ENCODE results near the gene PTTG1IP. TPM values are rescaled to one million over a fixed set of nuclear protein-coding genes. Genes with fewer than 3 reads are reported as not detected.

PTTG1IP gene
- total and polyA plus RNA-seq, 2 of the 4 experiments (the other 2 are of a cell fraction) = 167 to 194 TPM

- H4K5ac ChIP-seq (ENCODE audit: low read depth, low read length) = no peak overlapping the region
- H3K9me3 ChIP-seq (ENCODE audit: control insufficient read depth, insufficient read depth, low read length) = no peaks in the 10 kb centered on the region
- in situ Hi-C loops (cut with MboI; ENCODE audit: low sequenced_read_pairs) = no loop called here
- no peak overlapping the region for H3K18ac ChIP-seq (ENCODE audit: low read depth, low read length)
- CTCF ChIA-PET = no interaction called here
- H2AK5ac ChIP-seq (ENCODE audit: low read depth, low read length) = no peak overlapping the region
- H2AK9ac ChIP-seq (replicated peaks; ENCODE audit: low read depth, low read length, poor library complexity) = peak overlapping the region; percentile 8
- H2BK5ac ChIP-seq (ENCODE audit: low read depth, low read length, poor library complexity, severe bottlenecking) = no peak overlapping the region
- peaks cover 2% of the 10 kb centered on the region; the same call in 1 of the 2 replicates for H3K4me1 ChIP-seq (ENCODE audit: control insufficient read depth, insufficient read depth, low read length)
- peaks cover 22% of the 10 kb centered on the region for H3K36me3 ChIP-seq (ENCODE audit: control insufficient read depth, insufficient read depth, low read length)
- H3K9ac ChIP-seq (ENCODE audit: low read depth, low read length) = no peak overlapping the region
- H3K14ac ChIP-seq (replicated peaks; ENCODE audit: low read depth, low read length) = no peak overlapping the region; the same call in 1 of the 2 replicates
- dilution Hi-C loops (cut with HindIII; ENCODE audit: low sequenced_read_pairs, unreplicated experiment) = no loop called here
- H2AFZ ChIP-seq (replicated peaks; ENCODE audit: low read length, poor library complexity) = peak overlapping the region; percentile 83
- no peak overlapping the region for H3K4ac ChIP-seq (ENCODE audit: low read depth, low read length)
- peak overlapping the region; percentile 51 for H3K4me2 ChIP-seq (ENCODE audit: low read depth, low read length)
- H2BK120ac ChIP-seq (ENCODE audit: low read depth, low read length) = no peak overlapping the region
- H3K4me3 ChIP-seq (ENCODE audit: insufficient read depth, low read depth, low read length) = no peak overlapping the region
- no peak overlapping the region for H4K91ac ChIP-seq (ENCODE audit: insufficient read depth, low read depth, low read length)
- H3K79me1 ChIP-seq (ENCODE audit: low read depth in 1 of 2, low read length in 2 of 2) = peaks cover 6 to 15% of the 10 kb centered on the region in 2 experiments; a peak in 2 of 4 replicates
- POLR2A ChIA-PET (ENCODE audit: unreplicated experiment) = interaction anchor here (1.2 kb wide), 1 partner anchor 28 kb away, joined by 3 read pairs; no protein-coding TSS in a partner anchor
- peaks cover 13% of the 10 kb centered on the region; the same call in 1 of the 2 replicates for H3K9me1 ChIP-seq (ENCODE audit: insufficient read depth, low read length)
- H2BK20ac ChIP-seq (ENCODE audit: low read depth, low read length) = no peak overlapping the region
- BruUV-seq (replicated peaks) = no TSS peak
- H4K8ac ChIP-seq (ENCODE audit: low read depth in 2 of 2, low read length in 2 of 2) = peak overlapping the region; percentile 24 to 30; a peak in 1 of 4 replicates
- H3K27ac ChIP-seq (ENCODE audit: insufficient read depth, low read length) = no peak overlapping the region
- TF ChIP-seq FOS (IDR thresholded peaks at IDR 0.05; ENCODE audit: low read depth, low read length) (no peak), RAD21 (IDR thresholded peaks at IDR 0.05; ENCODE audit: low read length) (no peak), SMC3 (IDR thresholded peaks at IDR 0.05; ENCODE audit: low read depth, low read length) (no peak), NFE2L2 (IDR thresholded peaks at IDR 0.05; ENCODE audit: low read depth, low read length) (no peak), RCOR1 (IDR thresholded peaks at IDR 0.05; ENCODE audit: insufficient replicate concordance, low read length) (no peak), RFX5 (IDR thresholded peaks at IDR 0.05; ENCODE audit: low read depth, low read length) (no peak), MAZ (IDR thresholded peaks at IDR 0.05; ENCODE audit: borderline replicate concordance, low read depth, low read length) (no peak), MXI1 (IDR thresholded peaks at IDR 0.05; ENCODE audit: borderline replicate concordance, low read depth, low read length) (no peak), ELK1 (IDR thresholded peaks at IDR 0.05; ENCODE audit: borderline replicate concordance, low read depth, low read length) (no peak), POLR2A (IDR thresholded peaks at IDR 0.05; ENCODE audit: low read depth, low read length) (no peak), BHLHE40 (IDR thresholded peaks at IDR 0.05; ENCODE audit: low read depth, low read length) (no peak), MAFK (IDR thresholded peaks at IDR 0.05; ENCODE audit: low read depth, low read length) (no peak), CHD1 (IDR thresholded peaks at IDR 0.05; ENCODE audit: low read depth, low read length) (no peak)
- H2BK15ac ChIP-seq (ENCODE audit: low read depth, low read length) = no peak overlapping the region
- intact Hi-C loops (cut with micrococcal nuclease) = no loop called here
- H4K20me1 ChIP-seq (ENCODE audit: insufficient read depth, low read length) = no peaks in the 10 kb centered on the region; the same call in 1 of the 2 replicates
- H3K23ac ChIP-seq (ENCODE audit: low read depth, low read length) = peak overlapping the region; percentile 17; the same call in 1 of the 2 replicates
- 43% methylated on average over 1 of the region's 1 CpG; no CpG with 5 or more reads in 1 of the 2 experiments for WGBS, 2 experiments (ENCODE audit: extremely low coverage in 2 of 2, insufficient read length in 1 of 2)
- ATAC-seq (ENCODE audit: low read depth) = peak; percentile 3; the same call in 1 of the 2 replicates
- no peak overlapping the region for H3K56ac ChIP-seq (ENCODE audit: extremely low read depth, insufficient read depth, low read length)
- peaks cover 17% of the 10 kb centered on the region for H3K27me3 ChIP-seq (ENCODE audit: control insufficient read depth, insufficient read depth, low read length)
- DNase-seq = no peak
These were observed 27.3 kb downstream of the PTTG1IP start for GRCh38 chr21:44846224-44846484.

Data from IMR-90 (cell line).